A673 (cell line): Measurements from ENCODE around the gene ARHGDIB.

Source experiments
- CTCF ChIP-seq: fragments of 300-800, 200-600 bp; sonication (generic); conservative IDR thresholded peaks from 2 replicates; pipeline ENCODE4 v1.5.1; 2017; ENCODE audit warnings: low read depth, mild to moderate bottlenecking, antibody characterized with exemption, low read length, moderate library complexity, mixed read lengths
- EZH2 ChIP-seq: fragments of 200-600 bp; sonication (generic); IDR thresholded peaks from 2 replicates; pipeline ENCODE4 v1.6.1; 2017; ENCODE audit warnings: borderline replicate concordance, low read depth, mild to moderate bottlenecking, mixed read lengths, antibody characterized with exemption, low read length; ENCODE audit not compliant: poor library complexity, severe bottlenecking

GRCh38 chr12:14938301-14938700 is 23.1 kb downstream of the ARHGDIB start, which contains the start of gene ERP27:
- TF ChIP-seq CTCF (no peak), EZH2 (no peak)
